Activated CD4-positive, alpha-beta T cell treated with anti-CD3 and anti-CD28 coated beads, Interleukin-2, amount 50 U/mL, for 1 hour (primary cell): Measurements from ENCODE around the gene PAM.

Source experiments
- DNase-seq: peaks from one replicate; pipeline ENCODE4 v3.0.0-alpha.2; 2020

The PAM gene

GRCh38 chr5:102782217-102782872, 27.2 kb downstream of the PAM start:
- DNase-seq: no peak

- DNase-seq: no peak
These were observed 32.0 kb downstream of the PAM start for GRCh38 chr5:102787134-102787533.

GRCh38 chr5:102788788-102789187, 33.7 kb downstream of the PAM start:
- no peak for DNase-seq

- DNase-seq: no peak
These were observed 34.4 kb downstream of the PAM start for GRCh38 chr5:102789469-102789868.

GRCh38 chr5:102790748-102791147, 35.6 kb downstream of the PAM start:
- no peak for DNase-seq

GRCh38 chr5:102792705-102793104, 37.6 kb downstream of the PAM start:
- DNase-seq: no peak

GRCh38 chr5:102794047-102794446, 38.9 kb downstream of the PAM start:
- no peak for DNase-seq

- no peak for DNase-seq
These were observed 39.7 kb downstream of the PAM start for GRCh38 chr5:102794677-102795331.

GRCh38 chr5:102795526-102795925, 40.4 kb downstream of the PAM start:
- no peak for DNase-seq

GRCh38 chr5:102796009-102796408, 40.9 kb downstream of the PAM start:
- no peak for DNase-seq

GRCh38 chr5:102796498-102796897, 41.4 kb downstream of the PAM start:
- DNase-seq: no peak

GRCh38 chr5:102797322-102797884, 42.3 kb downstream of the PAM start:
- no peak for DNase-seq

- DNase-seq: no peak
These were observed 43.1 kb downstream of the PAM start for GRCh38 chr5:102798104-102798785.

GRCh38 chr5:102799017-102799416, 43.9 kb downstream of the PAM start:
- DNase-seq: no peak

GRCh38 chr5:102800427-102800826, 45.3 kb downstream of the PAM start:
- DNase-seq: no peak

- DNase-seq: no peak
These were observed 46.3 kb downstream of the PAM start for GRCh38 chr5:102801371-102801770.

- DNase-seq: no peak
These were observed 47.8 kb downstream of the PAM start for GRCh38 chr5:102802708-102803458.

- no peak for DNase-seq
These were observed 52.9 kb downstream of the PAM start for GRCh38 chr5:102807878-102808502.

GRCh38 chr5:102809033-102809432, 53.9 kb downstream of the PAM start:
- no peak for DNase-seq

GRCh38 chr5:102811972-102812371, 56.9 kb downstream of the PAM start:
- no peak for DNase-seq

- no peak for DNase-seq
These were observed 58.6 kb downstream of the PAM start for GRCh38 chr5:102813740-102814139.

GRCh38 chr5:102815084-102815483, 60.0 kb downstream of the PAM start:
- no peak for DNase-seq
